NCI-H82 treated with DMSO at 0.1 percent for 48 hours (cell line): ENCODE measurements around the gene QRFP.

ENCODE experiments used
- DNase-seq: peaks from one replicate; lab custom pipeline; 2025; ENCODE audit not compliant: unreplicated experiment; lab: John Stamatoyannopoulos, UW

The QRFP gene

GRCh38 chr9:130891688-130892476, 4.7 kb downstream of the QRFP start:
- DNase-seq: no peak

DNA sequence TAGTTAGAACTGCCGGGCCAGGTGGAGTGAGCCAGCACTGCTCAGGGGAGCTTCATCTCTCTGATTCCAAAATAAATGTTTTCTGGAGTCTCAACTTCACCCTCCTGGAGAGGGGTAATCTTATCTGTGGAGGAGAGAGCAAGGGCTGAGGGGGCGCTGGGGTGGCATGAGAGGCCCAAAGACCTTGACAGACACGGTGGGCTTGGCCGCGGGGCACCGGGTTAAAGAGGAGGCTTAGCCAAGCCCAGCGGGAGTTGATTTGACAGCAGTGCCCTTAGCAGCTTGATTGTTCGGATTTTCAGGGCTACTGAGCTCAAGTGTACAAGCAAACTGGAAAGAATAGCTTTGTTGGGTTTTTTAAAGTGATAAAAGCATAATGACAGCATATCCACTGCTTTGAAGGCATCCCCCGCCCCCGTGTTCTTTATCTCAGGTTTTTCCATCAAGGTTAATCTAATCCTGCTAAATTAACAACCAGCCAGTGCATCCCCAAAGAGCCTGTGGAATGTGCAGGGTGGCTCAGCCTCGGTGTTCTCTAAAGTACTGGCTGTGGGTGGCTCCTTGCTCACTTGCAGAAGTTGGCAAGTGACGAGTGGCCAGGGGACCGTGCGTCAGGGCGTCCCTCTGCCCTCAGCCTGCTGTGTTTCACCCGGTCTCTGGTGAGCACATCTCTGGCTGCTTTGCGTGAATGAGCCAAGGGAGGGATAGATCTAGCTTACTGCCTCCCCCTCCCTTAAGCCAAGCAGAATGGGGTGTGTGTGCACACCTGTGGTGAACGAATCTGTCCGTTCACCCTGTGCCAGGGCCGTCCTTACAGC, 5.5 kb downstream of the QRFP start:
- no peak for DNase-seq

- no peak for DNase-seq
Measured at GRCh38 chr9:130890124-130890523, 6.5 kb downstream of the QRFP start.

GRCh38 chr9:130888146-130888885, 8.3 kb downstream of the QRFP start:
- DNase-seq: no peak

- no peak for DNase-seq
Measured at GRCh38 chr9:130887494-130888144, 9.0 kb downstream of the QRFP start.

DNA sequence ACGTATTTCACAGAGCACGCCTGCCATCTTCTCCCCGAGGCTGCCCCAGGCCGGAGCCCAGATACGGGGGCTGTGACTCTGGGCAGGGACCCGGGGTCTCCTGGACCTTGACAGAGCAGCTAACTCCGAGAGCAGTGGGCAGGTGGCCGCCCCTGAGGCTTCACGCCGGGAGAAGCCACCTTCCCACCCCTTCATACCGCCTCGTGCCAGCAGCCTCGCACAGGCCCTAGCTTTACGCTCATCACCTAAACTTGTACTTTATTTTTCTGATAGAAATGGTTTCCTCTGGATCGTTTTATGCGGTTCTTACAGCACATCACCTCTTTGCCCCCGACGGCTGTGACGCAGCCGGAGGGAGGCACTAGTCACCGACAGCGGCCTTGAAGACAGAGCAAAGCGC, 9.6 kb downstream of the QRFP start:
- no peak for DNase-seq

DNA sequence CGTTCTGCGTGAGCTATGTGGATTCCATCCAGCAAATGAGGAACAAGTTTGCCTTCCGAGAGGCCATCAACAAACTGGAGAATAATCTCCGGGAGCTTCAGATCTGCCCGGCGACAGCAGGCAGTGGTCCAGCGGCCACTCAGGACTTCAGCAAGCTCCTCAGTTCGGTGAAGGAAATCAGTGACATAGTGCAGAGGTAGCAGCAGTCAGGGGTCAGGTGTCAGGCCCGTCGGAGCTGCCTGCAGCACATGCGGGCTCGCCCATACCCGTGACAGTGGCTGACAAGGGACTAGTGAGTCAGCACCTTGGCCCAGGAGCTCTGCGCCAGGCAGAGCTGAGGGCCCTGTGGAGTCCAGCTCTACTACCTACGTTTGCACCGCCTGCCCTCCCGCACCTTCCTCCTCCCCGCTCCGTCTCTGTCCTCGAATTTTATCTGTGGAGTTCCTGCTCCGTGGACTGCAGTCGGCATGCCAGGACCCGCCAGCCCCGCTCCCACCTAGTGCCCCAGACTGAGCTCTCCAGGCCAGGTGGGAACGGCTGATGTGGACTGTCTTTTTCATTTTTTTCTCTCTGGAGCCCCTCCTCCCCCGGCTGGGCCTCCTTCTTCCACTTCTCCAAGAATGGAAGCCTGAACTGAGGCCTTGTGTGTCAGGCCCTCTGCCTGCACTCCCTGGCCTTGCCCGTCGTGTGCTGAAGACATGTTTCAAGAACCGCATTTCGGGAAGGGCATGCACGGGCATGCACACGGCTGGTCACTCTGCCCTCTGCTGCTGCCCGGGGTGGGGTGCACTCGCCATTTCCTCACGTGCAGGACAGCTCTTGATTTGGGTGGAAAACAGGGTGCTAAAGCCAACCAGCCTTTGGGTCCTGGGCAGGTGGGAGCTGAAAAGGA, 10.9 kb downstream of the QRFP start:
- no peak for DNase-seq

- no peak for DNase-seq
Measured at GRCh38 chr9:130884542-130885483, 11.8 kb downstream of the QRFP start.

GRCh38 chr9:130884111-130884531, 12.5 kb downstream of the QRFP start:
- no peak for DNase-seq

DNA sequence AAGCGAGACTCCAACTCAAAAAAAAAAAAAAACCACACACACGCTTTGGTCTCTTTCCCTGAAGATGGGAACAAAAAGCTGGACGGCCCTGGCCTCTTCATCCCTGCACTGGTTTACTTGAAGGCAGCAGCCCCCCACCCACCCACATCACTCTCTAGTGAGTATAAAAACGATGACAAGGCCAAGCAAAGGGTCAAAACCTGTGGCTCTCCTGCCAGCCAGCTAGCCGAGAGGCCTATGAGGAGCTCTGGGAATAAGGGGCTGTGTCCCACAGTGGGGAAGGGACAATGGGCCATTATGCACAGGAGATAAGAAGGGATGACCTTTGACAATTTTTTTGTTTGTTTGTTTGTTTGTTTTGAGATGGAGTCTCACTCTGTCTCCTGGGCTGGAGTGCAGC, 13.1 kb downstream of the QRFP start:
- no peak for DNase-seq

- DNase-seq: no peak
Measured at GRCh38 chr9:130882696-130883225, 13.9 kb downstream of the QRFP start.

DNA sequence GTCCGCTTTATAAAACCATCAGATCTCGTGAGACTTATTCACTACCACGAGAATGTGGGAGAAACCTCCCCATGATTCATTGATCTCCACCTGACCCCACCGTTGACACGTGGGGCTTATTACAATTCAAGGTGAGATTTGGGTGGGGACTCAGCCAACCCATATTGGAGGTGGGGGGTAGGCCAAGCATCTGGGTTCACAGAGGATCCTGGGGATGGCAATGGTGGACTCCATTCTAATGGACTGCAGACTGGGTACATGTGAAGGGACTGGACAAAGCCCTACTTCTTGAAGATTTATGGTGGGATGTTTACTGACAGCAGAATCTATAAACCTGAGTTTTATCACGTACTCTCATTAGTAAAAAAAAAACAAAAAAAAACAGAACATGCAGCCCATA, 15.1 kb downstream of the QRFP start:
- DNase-seq: no peak

DNA sequence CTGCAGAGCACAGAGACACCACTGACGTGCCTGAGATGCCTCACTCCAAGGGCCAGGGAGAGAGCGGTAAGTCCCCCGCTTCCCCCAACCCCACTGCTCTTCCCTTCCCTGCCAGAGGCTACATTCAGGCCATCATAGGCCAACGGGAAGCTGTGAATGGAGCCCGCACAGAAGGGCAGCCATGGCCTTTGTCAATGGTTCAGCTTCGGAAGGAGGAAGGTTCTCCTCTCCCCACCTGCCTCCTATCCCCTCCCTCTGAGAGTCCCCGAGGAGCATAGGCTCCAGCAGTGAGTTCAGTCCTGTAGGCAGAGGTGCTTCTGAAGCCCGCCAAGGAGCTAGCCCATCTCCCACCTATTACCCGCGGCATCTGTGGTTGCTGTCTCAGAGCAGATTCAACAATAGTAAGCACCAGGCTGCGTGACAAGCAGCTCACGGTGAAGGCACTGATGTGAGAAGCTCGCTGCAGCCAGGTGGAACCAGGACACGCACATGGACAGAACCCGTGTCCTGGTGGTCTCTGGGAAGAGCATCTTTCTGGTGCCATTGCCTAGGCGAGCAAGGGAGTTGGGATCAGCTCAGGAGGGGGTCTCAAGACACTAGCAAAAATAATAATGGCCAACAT, 15.9 kb downstream of the QRFP start:
- no peak for DNase-seq

DNA sequence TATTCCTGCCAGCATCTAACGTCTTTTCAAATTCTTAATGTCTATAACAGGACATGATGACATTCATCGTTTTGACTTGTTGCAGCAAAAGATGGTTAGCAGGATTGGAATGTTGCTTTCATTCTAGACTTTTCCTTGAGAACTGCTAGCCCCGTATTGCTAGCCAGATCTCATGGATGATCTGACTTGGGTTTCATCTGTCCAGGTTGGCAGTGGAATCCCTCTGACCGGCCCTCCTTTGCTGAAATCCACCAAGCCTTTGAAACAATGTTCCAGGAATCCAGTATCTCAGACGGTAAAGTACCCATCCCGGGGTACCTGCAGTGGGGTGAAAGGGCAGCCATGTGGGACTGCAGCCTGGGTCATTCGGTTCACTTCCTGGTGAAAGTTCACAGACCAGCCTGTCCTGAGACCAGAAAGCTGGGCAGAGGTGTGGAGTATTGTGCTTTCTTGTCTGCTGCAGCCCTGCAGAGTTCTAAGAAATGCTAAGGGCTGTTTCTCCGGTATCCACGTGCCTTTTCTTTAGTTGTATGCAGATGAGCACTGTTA, 16.7 kb downstream of the QRFP start:
- no peak for DNase-seq

DNA sequence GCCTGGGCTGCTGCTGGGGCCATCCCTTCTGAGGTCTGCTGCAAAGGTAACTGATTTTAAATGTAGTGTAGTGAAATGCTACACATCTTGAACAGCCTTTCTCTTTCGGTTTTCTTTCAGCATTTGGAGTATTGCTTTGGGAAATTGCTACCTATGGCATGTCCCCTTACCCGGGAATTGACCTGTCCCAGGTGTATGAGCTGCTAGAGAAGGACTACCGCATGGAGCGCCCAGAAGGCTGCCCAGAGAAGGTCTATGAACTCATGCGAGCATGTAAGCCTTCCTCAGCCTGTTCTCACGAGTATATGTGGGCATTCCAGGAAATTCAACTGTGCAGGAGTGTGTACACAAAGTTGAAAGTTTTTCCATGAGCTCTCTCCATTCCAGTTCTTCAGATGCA, 18.3 kb downstream of the QRFP start:
- DNase-seq: no peak

DNA sequence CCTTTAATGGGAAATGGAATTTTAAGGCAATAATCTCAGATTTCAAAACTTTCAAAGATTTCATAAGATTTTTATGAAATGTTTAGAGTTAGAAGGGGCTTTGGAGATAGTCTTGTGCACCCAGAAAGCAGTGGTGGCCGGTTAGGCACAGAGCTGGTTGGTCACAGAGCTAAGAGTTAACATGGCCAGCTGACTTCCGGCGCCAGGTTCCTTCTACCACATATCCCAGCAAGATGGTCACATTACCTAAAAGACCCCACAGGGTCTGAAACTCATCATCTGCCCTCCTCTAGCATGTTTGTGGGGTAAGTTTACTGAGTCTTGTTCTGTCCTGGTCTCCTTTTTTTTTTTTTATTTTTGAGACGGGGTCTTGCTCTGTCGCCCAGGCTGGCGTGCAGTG, 19.3 kb downstream of the QRFP start:
- DNase-seq: no peak

- no peak for DNase-seq
Measured at GRCh38 chr9:130874783-130875182, 21.8 kb downstream of the QRFP start.

- no peak for DNase-seq
Measured at GRCh38 chr9:130873966-130874365, 22.6 kb downstream of the QRFP start.
